Activated CD8-positive, alpha-beta memory T cell treated with anti-CD3 and anti-CD28 coated beads for 24 hours (primary cell): ENCODE results near the gene BHLHE23.
"Not testable (repeated sequence)": the region's sequence is repeated elsewhere in the genome, so short reads cannot be mapped to it uniquely, and the experiment has no call there.

ENCODE experiments used
- DNase-seq: peaks from one replicate; pipeline ENCODE4 v3.0.0-alpha.2; 2020

Gene BHLHE23

DNA sequence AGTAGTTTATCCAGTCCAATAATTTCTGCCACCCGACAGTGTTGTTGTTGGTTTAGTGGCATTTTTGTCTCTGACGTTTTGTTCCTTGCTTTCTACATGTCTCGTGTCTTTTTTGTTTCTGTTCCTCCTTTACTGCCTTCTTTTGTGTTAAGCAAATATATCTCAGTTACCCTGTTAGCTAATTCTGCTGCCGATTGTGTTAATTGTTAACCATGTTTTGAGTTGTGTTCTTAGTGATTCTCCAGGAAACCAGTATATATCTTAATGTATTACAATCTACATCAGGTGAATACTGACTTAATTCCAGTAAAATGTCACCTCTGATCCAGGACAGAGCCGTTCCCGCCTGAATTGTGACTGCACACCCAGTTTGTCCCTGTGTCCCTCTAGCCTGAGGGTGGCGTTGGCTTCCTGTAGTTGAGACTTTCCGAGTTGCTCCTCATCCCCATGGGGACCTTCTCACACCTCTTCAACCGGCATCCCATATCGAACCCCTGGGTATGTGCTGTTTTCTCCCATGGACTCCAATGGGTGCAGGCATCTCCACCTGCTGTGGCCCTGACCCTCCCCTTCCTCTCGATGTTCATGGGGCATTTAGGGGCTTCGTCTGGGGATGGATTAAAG lies 35.8 kb upstream of the BHLHE23 start:
- no peak for DNase-seq

DNA sequence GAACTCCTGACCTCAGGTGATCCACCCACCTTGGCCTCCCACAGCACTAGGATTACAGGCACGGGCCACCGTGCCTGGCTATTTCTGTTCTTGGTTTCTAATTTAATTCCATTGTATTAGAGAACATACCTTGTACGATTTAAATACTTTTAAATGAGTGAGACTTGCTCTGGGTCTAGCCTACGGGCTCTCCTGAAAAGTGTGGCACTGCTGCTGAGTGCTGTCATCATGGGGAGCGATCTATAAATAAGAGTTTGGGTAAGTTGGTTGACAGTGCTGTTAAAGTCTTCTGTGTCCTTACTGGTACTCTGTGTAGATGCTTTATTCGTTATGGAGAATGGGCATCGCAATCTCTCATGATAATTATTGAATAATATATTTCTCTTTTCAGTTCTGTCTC lies 35.0 kb upstream of the BHLHE23 start:
- no peak for DNase-seq

DNA sequence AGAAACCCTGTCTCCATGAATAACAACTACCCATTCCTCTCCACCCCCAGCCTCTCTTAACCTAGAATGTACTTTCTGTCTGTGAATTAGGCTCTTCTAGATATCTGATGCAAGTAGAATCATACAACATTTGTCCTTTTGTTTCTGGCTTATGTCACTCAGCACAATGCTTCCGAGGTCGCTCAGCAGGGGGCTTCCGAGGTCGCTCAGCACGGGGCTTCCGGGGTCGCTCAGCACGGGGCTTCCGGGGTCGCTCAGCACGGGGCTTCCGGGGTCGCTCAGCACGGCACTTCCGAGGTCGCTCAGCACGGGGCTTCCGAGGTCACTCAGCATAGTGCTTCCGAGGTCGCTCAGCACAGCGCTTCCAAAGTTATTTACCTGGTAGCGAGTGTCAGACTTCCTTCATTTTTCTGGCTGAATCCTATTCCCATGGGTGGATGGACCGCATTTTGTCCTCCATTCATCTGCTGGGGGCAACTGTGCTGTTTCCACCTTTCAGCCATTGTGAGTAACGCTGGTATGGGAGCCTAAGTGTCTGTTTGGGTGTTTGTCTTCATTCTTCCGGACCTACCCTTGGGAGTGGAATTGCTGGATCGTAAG lies 31.0 kb upstream of the BHLHE23 start:
- no peak for DNase-seq

DNA sequence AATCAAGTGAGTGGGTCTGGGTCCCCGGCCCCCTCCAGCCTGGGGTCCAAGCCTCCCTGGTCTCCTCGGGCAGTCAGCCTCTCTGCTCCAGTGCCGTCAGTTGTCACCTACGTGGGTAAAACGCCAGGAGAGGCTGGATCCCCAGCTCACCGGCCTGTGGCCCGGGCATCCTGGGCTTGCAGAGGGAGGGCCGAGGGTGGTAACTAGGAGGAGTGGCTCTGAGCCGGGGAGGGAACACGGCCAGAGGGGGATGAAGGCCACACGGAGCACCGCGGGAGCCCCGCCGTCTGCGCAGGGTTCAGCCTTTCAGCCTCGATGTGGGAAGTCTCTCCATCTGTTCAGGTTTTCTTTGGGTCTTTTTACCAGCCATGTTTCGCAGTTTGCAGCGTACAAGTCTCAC lies 29.5 kb upstream of the BHLHE23 start:
- DNase-seq, result no peak

- no peak for DNase-seq
Measured at GRCh38 chr20:63035603-63036185, 28.9 kb upstream of the BHLHE23 start.

- not testable (repeated sequence) for DNase-seq
Measured at GRCh38 chr20:63034710-63035602, 28.2 kb upstream of the BHLHE23 start.

DNA sequence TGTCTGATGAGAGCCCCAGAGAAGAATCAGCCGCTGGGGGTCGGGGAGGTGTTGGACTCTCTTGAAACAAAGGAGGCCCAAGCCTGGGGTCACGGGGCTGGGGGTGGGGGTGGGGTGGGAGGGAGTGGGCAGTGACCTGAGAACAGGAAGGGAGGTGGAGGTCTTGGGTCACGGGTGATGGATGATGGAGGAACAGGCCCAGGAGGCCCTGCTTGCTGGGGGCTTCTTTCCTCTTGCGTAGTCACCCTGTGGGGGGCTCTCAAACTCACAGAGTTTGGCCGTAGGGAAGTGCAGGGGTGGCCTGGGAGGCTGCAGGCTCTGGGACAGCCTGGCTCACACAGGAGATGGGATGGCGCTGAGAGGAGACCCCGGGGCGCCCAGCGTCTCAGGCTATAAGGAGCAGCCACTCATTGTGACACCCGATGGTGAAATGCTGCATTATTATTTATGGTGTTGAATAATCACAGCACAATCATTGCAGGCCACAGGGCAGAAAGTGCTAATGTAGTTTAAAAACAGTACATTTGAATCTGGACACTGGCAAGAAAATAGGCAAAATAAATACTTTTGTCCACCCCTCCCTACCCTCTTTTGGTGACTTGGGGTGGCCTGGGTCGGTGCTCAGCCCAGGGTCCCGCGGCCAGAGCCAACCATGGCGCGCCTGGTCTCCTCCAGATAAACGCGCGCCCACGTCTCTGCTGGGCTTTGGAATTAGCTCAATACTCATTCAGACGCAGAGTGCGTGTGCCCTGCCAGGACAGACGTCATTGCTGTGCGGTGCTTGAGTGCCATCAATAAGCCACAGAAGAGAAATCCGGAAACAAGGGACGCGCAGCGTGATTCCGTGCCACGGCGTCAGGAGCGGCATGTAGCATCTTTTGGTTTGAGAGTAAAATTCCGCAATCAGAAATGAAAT lies 27.3 kb upstream of the BHLHE23 start:
- no peak for DNase-seq

DNA sequence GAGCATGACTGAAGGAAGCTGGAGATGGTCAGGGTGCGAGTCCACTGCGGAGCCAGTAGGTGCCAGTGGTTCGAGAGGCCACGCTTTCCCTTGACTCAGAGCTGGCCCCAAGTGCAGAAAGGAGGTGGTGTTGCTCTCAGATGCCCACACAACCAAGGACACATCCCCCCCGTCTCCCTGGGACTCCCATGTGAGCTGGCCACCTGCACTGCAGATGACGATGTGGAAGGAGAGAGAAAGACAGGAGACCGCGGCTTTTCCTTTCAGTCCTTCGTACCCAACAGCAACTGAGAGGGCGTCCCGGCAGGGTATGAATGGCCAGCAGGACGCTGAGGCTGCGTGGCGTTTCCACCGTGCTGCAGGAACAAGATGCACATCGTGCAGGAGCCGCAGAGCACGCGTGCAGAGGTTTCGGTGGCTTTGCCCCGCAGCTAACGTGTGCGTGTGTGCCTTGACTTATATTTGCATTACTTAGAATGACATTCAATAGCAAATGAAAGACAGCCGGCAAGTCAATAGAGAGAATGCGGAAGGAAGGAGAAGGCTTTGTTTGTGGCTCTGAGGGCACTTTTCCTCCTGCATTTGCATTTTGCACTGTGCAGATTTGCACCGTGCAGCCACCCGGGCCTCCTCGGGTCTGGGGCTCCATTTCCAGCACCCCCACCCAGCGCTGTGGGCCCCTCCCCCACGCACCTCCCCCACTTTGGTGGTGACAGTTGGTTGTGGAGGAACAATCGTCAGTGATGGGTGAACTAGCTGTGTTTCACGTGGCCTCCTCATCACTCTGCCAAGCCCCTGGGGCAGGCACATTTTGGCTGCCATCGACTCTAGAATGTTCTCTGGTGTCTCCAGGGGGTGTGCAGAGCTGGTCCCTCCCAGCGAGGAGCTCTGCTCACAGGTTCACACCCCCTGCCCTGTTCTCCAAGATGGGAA lies 26.4 kb upstream of the BHLHE23 start:
- DNase-seq, result no peak

GRCh38 chr20:63032026-63032800 lies 25.4 kb upstream of the BHLHE23 start:
- DNase-seq, result no peak

DNA sequence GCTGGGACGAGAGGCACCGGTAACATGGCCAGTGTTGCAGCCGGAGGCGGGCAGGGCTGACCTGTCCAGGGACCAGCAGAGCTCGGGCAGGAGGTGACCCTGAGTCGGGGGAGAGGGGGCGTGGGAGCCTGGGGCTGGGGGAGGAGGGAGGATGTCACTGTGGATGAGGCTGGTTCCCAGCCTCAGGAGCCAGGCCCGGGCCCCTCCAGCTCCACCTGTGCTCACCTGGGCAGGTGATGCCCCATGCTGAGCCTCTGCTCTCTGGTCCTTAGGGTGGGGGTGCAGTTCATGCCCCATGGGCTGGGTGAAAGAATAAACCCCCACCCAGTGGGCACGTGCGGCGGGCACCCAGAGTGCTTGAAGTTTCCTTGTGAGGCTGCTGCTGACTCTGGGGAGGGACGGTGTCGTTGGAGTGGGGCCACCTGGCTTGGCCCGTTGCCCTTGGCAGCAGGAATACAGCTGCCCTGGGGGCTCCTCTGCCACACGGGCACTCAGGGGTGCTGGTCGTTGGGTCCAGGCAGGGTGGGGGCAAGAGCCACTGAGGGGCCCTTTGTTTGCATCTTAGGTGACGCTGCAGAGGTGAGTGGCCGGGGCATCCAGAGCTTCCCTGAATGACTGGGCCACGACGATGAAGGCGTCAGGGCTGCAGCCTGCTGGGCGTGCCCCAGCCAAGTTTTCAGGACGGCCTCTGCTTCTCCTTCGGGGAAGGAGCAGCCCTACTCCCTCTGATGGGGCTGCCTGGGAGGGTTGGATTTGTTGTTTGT lies 24.7 kb upstream of the BHLHE23 start:
- DNase-seq, result no peak

- DNase-seq, result no peak
Measured at GRCh38 chr20:63029358-63030121, 22.8 kb upstream of the BHLHE23 start.

DNA sequence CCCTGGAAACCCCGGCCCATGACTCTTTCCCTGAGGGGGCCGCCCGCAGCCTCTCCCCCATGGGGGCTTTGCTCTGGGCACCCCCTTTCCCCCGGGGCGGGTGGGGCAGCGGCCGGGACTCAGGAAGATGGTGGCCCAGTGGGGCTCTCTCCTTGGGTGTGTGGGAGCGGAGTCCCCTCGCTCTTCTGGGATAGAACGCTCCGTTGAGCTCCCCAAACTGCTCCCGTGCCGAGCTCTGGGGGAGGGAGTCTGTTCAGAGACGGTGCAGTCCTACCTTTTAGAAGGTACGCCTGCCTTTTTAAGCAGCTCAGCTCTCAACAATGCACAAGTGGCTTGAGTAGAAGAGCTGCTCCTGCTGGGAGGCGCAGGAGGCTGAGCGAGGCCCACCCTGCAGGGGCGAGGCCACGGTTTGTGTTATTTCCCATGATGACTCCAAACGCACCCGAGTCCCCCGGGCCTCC lies 21.7 kb upstream of the BHLHE23 start:
- no peak for DNase-seq

- no peak for DNase-seq
Measured at GRCh38 chr20:63027922-63028389, 21.2 kb upstream of the BHLHE23 start.

DNA sequence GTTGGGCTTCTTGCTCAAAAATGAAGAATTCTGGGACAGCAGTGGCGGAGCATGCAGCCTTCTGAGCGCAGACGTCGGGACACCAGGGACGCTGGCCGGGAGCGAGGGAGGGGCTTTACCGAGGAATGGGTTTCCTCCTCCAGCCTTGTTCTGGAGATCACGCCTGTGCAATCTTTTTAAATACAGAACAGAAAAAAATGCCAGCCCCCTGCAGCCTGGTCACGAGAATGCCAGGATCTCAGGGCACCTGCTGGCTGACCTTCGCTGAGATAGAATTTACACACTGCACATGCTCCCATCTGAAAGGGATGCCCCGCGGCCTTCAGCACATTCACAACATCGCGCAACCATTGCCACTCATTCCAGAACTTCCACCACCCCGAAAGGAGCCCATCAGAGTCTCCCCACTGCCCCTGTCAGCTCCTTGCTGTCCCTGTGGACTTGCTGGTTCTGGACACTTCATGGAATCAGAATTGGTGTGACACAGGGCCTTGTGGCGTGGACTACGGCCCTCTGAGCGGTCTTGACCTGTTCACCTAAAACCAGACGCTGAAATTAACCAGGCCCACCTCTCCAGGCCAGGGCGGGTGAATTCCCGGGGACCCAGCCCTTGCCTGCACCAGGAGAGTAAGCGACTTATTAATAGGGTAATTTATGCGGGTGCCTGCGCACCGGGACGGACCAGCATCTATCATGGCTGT lies 20.6 kb upstream of the BHLHE23 start:
- DNase-seq, result no peak

DNA sequence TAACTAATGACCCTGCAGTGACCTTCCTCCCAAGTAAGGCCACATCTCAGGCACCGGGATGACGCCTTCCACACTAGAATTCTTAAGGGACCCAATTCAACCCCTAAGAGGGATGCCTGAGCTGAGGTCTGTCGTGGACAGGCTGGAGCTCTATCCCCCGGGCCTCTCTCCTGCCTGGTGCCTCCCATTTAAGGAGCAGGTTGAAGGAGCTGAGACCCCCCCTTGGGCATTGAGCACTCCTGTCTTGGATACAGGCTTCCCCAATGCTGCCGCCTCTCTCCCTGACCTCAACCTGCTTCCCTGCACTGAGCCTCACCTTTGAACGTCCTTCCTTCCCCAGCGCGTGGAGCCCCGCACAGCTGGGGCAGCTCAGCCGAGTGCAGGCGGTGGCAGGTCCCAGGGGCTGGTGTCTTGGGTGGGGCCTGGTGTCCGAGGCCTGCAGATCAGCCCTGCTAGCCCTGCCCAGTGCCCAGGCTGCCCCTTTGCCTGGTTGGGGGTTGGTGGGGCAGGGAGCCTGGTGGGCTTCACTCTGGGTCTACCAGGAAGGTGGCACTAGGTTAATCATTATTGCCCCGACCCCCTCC lies 19.9 kb upstream of the BHLHE23 start:
- DNase-seq, result no peak

GRCh38 chr20:63025534-63026331 lies 19.0 kb upstream of the BHLHE23 start:
- DNase-seq, result peak; percentile 66
